ENCODE data around the gene TNRC6C.
"Not testable (repeated sequence)": the region's sequence is repeated elsewhere in the genome, so short reads cannot be mapped to it uniquely, and the experiment has no call there.

The TNRC6C gene

DNA sequence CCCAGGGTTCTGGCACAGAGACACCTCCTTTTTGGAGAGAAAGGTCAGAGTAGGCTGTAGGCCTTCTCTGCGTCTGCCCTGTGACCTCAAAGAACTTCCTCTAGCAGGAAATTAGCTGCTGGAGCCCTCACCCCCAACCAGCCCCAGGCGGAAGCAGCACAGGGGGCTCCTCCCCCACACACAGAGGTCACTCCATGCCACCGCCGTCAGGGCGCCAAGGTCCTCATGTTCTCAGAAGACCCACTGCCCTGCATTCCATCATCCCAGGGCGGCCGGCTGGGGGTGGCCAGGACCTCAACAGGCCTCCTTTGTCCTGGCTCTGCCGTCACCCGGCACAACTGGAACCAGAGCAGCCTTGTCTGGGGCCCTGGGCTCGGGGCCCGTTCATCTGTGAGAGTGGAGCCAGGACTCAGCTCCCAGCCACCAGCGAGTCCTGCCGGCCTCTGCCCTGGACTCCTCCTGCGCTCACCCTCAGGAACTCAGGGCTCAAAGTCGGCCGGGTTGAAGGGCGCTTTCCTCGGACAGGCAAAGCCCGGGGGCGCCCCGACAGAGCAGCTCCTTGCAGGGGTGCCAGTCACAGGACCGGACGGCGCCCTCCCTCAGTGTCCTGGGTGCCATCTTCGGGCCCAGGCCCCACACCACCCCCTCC, 168.9 kb downstream of the TNRC6C start:
- no peak for DNase-seq

DNA sequence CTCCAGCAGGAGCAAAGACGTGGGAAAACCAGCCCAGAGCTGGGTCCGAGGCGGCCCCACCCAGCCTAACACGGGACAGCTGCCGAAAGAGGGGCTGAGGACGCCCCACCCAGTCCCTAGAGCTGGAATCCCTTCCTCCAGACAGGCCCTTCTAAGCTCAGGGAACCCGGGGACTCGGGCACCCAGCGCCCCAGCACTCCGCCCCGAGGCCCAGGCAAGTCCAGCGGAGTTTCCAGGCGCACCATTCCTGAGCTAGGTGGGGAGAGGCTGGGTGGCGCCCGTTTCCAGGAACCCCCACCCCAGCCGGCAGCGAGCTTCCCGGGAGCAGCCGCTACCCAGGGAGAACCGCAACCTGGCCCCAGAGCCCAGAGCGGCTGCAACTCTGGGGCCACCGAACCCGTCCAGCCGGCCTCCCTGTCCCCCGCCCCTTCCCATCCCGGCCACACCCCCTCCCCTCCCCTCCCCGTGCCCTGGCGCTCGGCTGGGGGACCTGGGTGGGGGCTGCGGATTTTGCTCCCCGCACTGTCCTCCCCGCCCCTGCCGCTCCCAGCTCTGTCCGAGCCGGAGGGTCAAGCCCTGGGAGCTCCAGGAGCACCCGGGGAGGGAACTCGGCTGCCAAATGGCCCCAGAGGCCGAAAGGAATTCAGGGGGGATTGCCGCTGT, 169.5 kb downstream of the TNRC6C start:
- DNase-seq = no peak

DNA sequence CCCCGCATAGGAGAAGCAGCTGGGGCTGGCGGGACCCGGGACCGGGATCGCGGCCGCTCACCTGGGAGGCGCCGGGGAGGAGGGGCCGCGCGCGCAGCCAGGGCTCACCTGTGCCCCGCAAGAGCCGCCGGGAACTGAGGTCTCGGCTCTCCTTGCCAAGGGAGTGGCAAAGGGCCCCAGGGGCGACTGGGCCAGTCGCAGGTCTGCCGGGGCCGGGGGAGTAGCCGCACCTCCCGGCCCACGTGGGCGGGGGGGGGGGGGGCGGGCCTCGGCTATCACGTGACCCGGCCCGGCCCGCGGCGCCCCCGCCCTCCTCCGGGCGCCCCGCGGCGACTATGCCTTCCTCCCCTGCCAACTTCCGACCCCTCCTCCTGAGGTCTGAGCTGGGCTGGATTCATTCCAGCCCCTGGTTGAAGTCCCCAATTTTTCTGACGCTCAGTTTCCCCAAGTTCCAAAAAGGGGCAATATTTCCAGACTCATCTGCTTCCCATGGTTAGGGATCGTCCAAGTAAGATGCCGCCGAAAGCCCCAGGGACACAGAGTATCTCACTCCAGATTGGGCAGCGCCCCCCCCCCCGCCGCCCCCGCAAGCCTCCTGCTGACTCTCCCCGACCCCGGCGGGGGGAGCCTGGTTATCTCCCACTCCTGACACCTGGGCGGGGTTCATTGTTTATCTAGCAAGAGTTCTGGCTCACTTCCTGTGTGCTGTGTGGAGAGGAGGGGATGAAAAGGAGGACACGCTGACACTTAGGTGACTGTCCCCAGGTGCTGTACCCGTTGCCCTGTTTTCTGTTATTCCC, 170.2 kb downstream of the TNRC6C start, which contains the start of gene TMC6:
Gene TMC6 (minus strand): TSS at position 205 of the 800 bp plus-strand sequence. CDS start 1,923 bp downstream, outside the sequence.
- peak; percentile 30 for DNase-seq

DNA sequence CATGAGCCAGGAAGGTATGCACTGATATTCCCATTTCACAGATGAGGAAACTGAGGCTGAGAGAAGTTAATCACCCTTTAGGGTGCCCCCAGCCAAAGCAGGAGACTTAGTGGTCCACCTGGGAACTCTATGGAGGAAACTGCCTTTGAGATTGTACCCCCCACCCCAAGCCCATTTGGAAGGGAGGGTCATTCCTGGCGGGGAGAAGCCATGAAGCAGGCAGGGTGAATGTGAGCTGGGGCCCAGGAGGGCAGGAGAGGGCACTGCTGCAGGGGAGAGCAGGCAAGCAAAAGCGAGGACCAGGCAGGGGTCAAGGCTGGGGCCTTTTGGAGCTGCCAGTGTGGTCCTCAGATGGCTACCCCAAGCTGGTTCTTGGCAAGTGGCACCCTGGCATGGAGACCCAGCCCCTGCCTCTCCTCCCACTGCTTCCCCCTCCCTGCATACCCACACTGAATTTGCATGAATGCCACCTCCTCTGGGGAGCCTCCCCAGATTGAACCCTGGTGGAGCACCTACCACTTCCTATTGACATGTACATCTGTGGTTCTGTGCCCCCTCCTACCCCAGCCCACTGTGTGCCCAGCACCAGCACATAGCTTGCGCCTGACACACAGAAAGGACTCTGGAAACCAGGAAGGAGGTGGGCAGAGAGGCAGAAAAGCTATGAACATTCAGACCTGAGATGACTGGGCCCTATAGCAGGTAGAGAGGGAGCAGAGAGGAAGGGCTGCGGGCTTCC, 171.0 kb downstream of the TNRC6C start:
- no peak for DNase-seq

DNA sequence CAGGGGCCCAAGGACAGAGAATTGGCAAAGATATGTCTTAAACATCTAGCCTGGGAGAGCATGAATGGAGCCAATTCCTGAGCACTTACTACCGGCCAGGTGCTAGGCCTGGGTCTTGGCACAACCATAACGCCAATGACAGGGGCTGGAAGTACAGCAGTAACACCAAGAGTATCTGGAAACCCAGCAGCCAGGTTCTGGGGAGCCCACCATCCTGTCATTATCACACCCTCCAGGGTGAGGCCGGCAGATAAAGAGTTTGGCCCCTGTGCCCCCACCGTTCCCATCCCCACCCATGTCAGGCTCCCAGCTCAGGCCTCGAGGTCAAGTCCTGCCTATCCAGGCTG, 171.6 kb downstream of the TNRC6C start:
- DNase-seq = no peak

DNA sequence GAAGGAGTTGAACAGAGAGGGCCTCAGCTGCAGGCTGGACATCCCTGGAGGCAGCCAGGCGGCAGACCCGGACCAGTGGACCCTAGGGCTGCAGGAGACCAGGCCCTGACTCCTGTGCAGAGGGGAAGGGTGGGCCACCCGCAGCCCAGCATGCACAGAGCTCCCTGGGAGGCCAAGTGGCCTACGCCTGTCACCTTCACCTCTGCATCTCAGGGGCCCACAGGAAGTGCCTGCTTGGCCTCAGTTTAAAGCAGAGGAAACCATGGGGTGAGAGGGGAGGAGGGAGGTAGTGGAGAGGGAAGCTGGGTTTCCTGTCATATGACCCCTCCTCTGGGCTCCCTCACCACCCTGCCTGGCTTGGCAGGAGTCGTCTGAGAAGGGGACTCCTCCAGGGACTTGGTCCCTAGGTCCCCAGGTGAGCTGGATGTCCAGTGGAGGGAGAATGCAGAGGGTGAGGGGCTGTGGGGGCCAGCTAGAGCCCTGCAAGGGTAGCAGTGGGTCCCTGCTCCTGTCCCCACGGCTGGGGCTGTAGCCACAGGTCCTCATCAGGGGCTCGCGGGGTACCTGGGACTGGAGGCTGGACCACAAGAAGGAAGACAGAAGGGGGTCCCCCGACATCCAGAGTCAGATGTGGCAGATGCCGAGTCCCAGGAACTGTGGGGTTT, 172.1 kb downstream of the TNRC6C start, which contains the start of gene TMC8:
Gene TMC8 (plus strand): TSS at position 335 of the 665 bp plus-strand sequence. CDS start 818 bp downstream, outside the sequence.
- DNase-seq = no peak

DNA sequence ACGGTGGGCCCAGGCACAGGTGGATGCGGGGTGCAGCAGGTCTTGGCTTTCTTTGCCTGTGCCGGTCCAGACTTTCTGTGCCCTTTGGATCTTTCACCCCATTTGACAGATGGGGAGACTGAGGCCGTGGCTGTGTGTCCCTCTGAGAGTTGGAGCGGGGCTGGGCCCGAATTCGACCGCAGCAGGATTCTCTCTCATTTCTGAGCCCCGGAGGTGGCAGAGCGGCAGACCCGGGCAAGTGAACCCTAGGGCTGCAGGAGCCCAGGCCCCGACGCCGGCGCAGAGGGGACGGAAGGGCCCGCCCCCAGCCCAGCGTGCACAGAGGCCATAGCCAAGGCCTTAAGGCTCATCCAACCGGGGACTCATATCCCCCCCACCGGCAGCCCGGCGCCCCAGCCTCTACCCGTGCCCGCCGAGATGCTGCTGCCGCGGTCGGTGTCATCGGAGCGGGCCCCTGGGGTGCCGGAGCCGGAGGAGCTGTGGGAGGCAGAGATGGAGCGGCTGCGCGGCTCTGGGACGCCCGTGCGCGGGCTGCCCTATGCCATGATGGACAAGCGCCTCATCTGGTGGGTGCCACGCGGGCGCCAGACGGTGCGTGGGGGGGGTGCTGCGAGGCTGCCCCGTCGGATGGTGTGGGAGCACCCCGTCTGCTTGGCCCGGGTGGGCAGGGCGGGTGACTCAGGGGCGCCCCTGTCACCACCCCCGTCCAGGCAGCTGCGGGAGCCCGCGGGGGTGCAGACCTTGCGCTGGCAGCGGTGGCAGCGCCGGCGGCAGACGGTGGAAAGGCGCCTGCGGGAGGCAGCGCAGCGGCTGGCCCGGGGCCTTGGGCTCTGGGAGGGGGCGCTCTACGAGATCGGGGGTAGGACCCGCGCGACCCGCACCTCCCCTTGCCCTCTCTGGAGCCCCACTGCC, 172.9 kb downstream of the TNRC6C start:
- no peak for DNase-seq

DNA sequence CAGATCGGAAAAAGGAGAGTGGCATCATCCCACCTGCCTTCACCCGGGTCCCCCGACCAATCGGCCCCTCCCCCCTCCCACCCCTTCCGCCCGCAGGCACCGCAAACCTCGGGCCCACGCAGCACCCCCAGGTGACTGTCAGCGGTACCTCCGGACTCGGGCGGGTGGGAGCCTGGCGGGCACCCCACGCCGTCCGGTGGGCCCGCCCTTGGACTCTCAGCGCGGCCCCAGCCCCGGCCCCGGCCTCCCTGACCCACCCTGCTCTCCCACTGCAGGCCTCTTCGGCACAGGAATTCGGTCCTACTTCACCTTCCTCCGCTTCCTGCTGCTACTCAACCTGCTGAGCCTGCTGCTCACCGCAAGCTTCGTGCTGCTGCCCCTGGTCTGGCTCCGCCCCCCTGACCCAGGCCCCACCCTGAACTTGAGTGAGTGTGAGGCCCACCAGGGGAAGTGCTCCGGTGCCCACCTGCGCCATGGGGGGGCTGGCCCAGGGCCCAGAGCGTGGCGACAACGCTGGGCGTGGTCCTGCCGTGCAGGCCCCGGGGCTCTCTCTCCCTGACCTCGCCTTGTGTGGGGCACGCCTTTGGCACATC, 173.7 kb downstream of the TNRC6C start:
- no peak for DNase-seq

DNA sequence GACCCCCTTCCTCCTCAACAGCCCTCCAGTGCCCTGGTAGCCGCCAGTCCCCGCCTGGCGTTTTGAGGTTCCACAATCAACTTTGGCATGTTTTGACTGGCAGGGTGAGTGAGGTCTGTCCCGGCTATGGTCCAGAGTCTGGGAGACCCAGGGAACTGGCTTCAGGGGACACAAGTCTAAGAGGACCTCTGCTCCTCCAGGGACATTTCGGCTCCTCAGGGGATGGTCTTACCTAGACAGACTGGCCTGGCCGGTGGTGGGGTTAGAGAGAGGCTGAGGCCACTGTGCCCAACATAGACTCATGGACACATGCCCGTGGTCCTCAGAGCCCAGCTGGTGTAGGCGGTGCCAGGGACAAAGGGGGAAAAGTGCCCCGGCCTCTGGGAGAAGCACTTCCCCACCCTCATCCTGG, 174.3 kb downstream of the TNRC6C start:
- DNase-seq = no peak

DNA sequence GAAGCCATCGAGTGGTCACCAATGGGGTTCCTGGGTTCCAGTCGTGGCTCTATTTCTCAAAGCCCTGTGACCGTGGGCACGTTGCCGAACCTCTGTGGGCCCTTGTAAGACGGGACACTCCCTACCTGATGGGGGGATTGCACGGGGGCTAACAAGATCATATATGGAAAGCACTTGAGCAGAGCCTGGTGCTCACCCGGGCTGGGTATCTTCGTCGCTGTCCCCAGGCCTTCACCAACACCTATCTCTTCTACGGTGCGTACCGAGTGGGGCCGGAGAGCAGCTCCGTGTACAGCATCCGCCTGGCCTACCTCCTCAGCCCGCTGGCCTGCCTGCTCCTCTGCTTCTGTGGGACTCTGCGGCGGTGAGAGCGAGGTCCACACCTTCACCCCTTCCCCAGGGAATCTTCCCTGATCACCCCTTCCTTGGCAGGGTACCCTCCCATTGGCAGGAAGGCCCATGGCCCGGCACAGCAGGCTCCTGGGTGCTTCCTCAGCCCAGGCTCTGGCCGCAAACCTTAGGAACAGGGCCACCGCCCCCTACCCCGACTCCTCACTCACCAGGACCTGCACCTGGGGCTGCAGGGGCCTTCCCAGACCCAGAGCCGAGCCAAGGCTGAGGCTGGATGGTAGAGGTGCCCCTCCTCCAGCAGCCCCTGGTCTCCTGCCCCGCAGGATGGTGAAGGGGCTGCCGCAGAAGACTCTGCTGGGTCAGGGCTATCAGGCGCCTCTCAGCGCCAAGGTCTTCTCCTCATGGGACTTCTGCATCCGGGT, 174.9 kb downstream of the TNRC6C start:
- no peak for DNase-seq

DNA sequence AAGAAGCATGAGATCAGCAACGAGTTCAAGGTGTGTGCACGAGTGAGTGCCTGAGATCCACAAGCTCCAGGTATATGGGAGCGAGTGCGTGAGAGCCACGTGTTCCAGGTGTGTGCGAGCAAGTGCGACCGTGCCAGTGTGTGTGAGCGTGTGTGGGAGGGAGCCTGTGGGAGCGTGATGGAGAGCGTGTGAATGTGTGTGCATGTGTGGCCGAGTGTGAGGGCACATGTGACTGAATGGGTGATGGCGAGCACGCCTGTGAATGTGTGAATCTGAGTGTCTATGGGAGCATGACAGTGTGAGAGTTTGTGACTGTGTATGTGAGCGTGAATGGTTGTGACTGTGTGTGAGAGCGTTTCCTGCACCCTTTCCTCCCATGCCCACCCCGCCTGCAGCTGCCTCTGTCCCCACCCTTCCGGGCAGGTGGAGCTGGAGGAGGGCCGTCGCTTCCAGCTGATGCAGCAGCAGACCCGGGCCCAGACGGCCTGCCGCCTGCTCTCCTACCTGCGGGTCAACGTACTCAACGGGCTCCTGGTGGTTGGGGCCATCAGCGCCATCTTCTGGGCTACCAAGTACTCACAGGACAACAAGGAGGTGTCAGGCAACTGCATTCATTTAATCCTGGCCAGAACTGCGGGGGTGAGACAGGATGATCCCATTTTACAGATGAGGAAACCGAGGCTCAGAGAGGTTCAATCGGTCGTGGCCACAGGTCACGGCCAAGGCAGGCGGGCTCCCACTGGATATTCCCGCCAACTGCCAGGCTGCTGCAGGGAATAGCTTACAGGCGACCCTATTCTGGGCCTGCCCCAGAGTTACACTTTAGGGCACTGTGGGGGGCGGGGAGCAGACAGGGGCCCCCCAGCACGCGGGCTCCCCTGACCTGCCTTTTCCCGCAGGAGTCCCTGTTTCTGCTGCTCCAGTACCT, 175.7 kb downstream of the TNRC6C start:
- no peak for DNase-seq

DNA sequence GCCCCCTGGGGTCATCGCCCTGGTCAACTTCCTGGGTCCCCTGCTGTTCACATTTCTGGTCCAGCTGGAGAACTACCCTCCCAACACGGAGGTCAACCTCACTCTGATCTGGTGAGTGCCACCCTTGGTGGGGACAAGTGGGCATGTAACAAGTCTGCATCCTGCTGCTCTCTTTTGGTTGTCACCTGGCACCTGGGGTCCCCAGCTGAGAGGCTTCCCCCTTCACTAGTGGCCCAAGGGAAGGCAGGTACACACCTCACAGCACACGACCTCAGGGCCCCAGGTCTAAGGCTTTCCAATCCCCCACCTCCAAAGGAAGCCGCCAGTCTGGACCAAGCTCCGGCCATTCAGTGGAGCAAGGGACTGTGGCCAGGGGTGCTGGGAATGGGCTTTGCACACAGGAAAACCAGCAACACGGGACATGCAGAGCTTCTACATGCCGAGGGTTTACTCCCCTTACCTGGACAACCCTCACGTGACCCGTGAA, 176.4 kb downstream of the TNRC6C start:
- no peak for DNase-seq

DNA sequence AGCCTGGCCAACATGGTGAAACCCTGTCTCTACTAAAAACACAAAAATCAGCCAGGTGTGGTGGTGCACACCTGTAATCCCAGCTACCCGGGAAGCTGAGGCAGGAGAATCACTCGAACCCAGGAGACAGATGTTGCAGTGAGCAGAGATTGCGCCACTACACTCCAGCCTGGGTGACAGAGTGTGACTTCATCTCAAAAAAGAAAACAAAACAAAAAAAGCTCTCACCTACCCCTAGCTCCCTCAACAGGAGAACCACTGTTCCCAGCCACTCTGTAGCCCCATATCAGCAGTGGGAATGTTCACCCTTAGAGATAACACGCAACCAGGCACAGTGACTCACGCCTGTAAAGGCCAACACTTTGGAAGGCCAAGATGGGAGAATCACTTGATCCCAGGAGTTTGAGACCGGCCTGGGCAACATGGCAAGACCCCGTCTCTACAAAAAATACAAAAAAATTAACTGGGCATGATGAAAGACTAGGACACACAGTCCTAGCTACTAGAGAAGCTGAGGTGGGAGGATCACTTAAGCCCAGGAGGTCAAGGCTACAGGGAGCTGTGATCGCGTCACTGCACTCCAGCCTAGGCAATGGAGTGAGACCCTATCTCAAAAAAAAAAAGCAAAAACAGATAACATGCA, 177.5 kb downstream of the TNRC6C start:
- DNase-seq = no peak

DNA sequence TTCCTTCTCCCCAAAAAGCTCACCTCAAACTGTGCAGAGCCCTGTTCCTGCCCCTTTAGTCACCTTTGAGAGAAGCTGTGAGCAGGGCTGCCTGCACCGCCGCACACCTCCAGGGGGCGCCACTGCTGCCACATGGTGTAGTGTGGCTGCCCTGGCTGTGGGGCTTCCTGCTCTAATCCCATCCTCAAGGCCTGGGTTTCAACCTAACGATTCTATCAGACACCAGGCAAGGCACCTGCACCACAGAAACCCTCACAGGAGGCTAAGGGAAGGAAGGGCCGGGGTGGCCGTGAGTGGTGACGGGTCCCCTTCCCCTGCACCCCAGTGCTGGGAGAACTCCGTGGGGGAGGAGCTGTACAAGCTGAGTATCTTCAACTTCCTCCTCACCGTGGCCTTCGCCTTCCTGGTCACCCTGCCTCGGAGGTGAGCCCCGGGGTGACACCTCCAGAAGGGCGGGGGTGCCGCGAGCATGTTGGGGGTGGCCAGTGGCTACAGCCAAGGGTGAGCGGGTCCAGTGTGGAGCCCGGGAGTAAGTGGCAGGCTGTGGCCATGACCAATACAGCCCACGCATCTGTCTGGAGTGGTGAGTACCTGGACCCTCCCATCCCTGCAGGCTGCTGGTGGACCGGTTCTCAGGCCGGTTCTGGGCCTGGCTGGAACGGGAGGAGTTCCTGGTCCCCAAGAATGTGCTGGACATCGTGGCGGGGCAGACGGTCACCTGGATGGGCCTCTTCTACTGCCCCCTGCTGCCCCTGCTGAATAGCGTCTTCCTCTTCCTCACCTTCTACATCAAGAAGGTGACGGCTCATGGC, 179.1 kb downstream of the TNRC6C start:
- no peak for DNase-seq

DNA sequence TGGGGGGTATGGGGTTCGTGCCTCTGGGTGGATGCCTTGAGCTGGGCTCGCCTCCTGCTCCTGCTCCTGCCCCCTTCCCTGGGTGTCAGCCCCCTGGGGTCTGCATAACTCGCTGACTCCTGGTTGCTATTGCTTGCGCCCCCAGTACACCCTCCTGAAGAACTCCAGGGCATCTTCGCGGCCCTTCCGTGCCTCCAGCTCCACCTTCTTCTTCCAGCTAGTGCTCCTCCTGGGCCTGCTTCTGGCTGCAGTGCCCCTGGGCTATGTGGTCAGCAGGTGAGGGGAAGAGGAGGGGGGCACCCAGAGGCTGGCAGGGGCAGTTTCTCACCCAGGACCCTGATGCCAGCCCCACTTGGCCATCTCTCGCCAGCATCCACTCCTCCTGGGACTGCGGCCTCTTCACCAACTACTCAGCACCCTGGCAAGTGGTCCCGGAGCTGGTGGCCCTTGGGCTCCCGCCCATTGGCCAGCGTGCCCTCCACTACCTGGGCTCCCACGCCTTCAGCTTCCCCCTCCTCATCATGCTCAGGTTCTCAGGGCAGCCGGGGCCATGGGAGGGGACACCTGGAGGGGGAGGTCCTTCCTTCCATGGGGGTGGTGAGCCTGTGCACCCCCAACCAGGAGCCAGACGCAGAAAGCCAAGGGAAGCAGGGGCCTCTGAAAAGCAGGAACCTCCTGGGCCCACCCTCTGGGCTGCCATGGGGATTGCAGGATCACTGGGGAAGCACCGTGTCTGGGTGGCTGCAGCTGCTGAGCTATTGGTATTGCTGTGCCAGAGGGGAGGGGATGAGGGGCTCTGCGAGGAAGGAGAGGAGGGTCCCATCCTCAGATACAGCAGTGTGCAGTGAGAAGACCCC, 179.9 kb downstream of the TNRC6C start:
- DNase-seq = no peak

DNA sequence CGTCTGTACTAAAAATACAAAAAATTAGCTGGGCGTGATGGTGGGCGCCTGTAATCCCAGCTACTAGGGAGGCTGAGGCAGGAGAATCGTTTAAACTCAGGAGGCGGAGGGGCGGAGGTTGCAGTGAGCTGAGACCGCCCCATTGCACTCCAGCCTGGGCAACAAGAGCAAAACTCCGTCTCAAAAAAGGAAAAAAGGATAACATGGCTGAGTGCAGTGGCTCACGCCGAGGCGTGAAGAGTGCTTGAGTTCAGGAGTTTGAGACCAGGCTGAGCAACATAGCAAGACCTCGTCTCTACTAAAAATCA, 181.3 kb downstream of the TNRC6C start:
- DNase-seq = not testable (repeated sequence)

All from EL (cell line).